PC-9 (cell line): ENCODE results near the gene CACNA1B. TPM values are rescaled to one million over a fixed set of nuclear protein-coding genes. Genes with fewer than 3 reads are reported as not detected.
"Not testable (repeated sequence)": the region's sequence is repeated elsewhere in the genome, so short reads cannot be mapped to it uniquely, and the experiment has no call there.

Source experiments
- BruUV-seq: library from RNA; stranded (reverse); fragments of 400-500 nt; replicated peaks from 2 replicates; lab custom pipeline; 2021; lab: Mats Ljungman, UMichigan
- CTCF ChIA-PET: fragments of 300-600 bp; sonication (Branson Sonifier 250); formaldehyde crosslinking; loops from one replicate; lab custom pipeline; 2022; ENCODE audit warnings: antibody characterized with exemption; lab: Charles Lee
- POLR2A ChIA-PET: fragments of 300-600 bp; sonication (Branson Sonifier 250); formaldehyde crosslinking; loops from one replicate; lab custom pipeline; 2022; ENCODE audit warnings: antibody characterized with exemption; ENCODE audit not compliant: unreplicated experiment; lab: Charles Lee
- DNase-seq, 2 experiments: peaks; one replicate each; pipeline versions ENCODE4 v3.0.0 to v3.0.0-alpha.2; 2015 to 2022; ENCODE audit warnings: mixed read lengths in 1 of 2
- H2AFZ ChIP-seq: fragments of 200-600 bp; sonication (generic); 2 replicates; pipeline ENCODE4 v1.8.1; 2017; ENCODE audit warnings: antibody characterized with exemption
- H3F3A ChIP-seq: fragments of 200-600 bp; sonication (generic); 2 replicates; pipeline ENCODE4 v1.8.1; 2017; ENCODE audit warnings: antibody characterized with exemption, mild to moderate bottlenecking, low read depth; ENCODE audit not compliant: insufficient read depth
- H3K27ac ChIP-seq: fragments of 200-600 bp; sonication (generic); 2 replicates; pipeline ENCODE4 v1.6.1; 2016; ENCODE audit warnings: mixed run types
- H3K27me3 ChIP-seq: fragments of 200-600 bp; sonication (generic); 2 replicates; pipeline ENCODE4 v1.6.1; 2016; ENCODE audit warnings: low read depth, mixed run types; ENCODE audit not compliant: insufficient read depth
- H3K36me3 ChIP-seq: fragments of 200-600 bp; sonication (generic); 2 replicates; pipeline ENCODE4 v1.6.1; 2016; ENCODE audit warnings: low read depth, mixed run types
- H3K4me1 ChIP-seq: fragments of 200-600 bp; sonication (generic); replicated peaks from 2 replicates; pipeline ENCODE4 v1.6.1; 2016; ENCODE audit warnings: mixed run types; ENCODE audit not compliant: insufficient read depth
- H3K4me2 ChIP-seq: fragments of 200-600 bp; sonication (generic); 2 replicates; pipeline ENCODE4 v1.6.1; 2017; ENCODE audit warnings: mixed run types
- H3K4me3 ChIP-seq: fragments of 200-600 bp; sonication (generic); 2 replicates; pipeline ENCODE4 v1.6.1; 2016; ENCODE audit warnings: mixed run types
- H3K79me2 ChIP-seq: fragments of 200-600 bp; sonication (generic); 2 replicates; pipeline ENCODE4 v1.6.1; 2017; ENCODE audit warnings: low read depth, mixed run types
- H3K9me2 ChIP-seq: fragments of 200-600 bp; sonication (generic); 2 replicates; pipeline ENCODE4 v1.8.1; 2017; ENCODE audit warnings: mild to moderate bottlenecking; ENCODE audit not compliant: insufficient read depth
- H3K9me3 ChIP-seq: fragments of 200-600 bp; sonication (generic); 2 replicates; pipeline ENCODE4 v1.8.1; 2016; ENCODE audit warnings: low read depth; ENCODE audit not compliant: insufficient read depth
- H4K20me1 ChIP-seq: fragments of 200-600 bp; sonication (generic); 2 replicates; pipeline ENCODE4 v1.8.1; 2017; ENCODE audit not compliant: insufficient read depth
- EZH2 ChIP-seq: fragments of 200-600 bp; sonication (generic); IDR thresholded peaks from 2 replicates; pipeline ENCODE4 v1.8.0; 2017; ENCODE audit warnings: antibody characterized with exemption, low read depth
- intact Hi-C: fragments of 100-400 bp; cut with micrococcal nuclease; formaldehyde crosslinking; loops from one replicate; pipeline ENCODE4 v1.10.0; 2022; ENCODE audit not compliant: unreplicated experiment
- total RNA-seq: library from RNA; stranded (reverse); gene quantifications from 2 replicates; pipeline ENCODE4 v1.2.3, GENCODE V29; 2021
- TF ChIP-seq, protein P1 (sequence below): fragments of 200-600 bp; sonication (generic); conservative IDR thresholded peaks from 2 replicates; pipeline ENCODE4 v1.6.1; 2017; ENCODE audit warnings: mixed run types, antibody characterized with exemption, mild to moderate bottlenecking, moderate library complexity

The CACNA1B gene
- total RNA-seq, 1 experiment from 2014 or later, result not detected

DNA sequence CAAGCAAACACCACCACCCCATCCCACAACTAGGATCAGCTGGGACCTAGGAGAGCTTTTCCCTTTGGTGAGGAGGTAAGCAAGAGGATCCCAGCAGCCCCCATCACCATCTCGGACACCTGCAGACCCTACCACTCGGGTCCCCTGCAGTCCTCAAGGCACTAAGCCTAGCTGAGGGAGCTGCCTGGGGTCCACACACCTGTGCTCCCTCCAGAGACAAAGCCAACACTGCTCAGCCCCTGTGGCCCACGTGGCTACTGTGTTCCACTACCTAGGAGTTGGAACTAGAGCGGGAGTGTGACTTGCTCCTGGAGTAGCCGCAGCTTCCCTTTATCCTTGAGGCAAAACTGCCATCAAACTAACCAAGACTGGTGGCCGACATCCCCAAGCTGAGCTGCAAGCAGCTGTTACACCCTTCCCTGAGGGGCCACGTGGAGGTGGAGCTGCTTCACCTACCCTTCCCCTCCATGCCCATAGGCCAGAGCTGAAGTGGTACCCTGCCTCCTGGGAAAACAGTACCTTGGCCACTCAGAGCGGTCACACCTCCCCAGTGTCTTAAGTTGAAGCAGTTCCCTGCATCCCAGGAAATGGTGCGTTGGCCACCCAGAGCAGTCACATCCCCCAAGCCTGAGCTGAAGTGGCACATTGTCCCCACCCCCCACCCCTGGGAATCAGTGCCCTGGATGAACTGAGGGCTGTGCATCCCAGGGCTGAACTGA lies 205.5 kb downstream of the CACNA1B start:
- ChIA-PET CTCF (no interaction called here), POLR2A (no interaction called here)
- Histone ChIP-seq H2AFZ (no peak overlapping the region), H3K9me3 (no peaks in the 10 kb centered on the region), H3K27ac (no peak overlapping the region), H3K27me3 (peaks cover 36% of the 10 kb centered on the region), H3K4me3 (no peak overlapping the region), H3K4me1 (no peaks in the 10 kb centered on the region), H3K4me2 (no peak overlapping the region), H3F3A (no peaks in the 10 kb centered on the region), H3K79me2 (no peaks in the 10 kb centered on the region), H3K36me3 (no peaks in the 10 kb centered on the region), H4K20me1 (no peaks in the 10 kb centered on the region; the same call in 1 of the 2 replicates), H3K9me2 (no peaks in the 10 kb centered on the region)
- TF ChIP-seq, protein P1, sequence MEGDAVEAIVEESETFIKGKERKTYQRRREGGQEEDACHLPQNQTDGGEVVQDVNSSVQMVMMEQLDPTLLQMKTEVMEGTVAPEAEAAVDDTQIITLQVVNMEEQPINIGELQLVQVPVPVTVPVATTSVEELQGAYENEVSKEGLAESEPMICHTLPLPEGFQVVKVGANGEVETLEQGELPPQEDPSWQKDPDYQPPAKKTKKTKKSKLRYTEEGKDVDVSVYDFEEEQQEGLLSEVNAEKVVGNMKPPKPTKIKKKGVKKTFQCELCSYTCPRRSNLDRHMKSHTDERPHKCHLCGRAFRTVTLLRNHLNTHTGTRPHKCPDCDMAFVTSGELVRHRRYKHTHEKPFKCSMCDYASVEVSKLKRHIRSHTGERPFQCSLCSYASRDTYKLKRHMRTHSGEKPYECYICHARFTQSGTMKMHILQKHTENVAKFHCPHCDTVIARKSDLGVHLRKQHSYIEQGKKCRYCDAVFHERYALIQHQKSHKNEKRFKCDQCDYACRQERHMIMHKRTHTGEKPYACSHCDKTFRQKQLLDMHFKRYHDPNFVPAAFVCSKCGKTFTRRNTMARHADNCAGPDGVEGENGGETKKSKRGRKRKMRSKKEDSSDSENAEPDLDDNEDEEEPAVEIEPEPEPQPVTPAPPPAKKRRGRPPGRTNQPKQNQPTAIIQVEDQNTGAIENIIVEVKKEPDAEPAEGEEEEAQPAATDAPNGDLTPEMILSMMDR, result no peak
- no peak for TF ChIP-seq EZH2
- no TSS peak for BruUV-seq
- DNase-seq, result no peak
- intact Hi-C loops, result no loop called here

DNA sequence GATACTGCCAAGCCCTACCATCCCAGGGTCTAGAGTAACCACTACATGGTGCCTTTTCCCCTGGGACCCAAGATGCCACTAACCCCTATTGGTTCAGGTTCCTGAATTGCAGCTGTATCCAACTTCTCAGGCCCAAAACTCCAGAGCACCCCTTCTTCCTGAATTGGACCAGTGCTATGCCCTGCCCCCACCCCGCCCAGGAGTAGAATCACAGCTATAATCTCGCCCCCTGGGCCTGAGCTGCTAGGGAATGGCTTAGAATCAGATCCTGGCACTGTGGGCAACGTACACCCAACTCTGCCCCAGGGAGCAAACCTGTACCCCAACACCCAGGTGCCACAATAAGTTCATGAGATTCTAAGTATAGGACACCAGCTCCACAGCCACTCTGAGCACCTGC lies 206.3 kb downstream of the CACNA1B start:
- no TSS peak for BruUV-seq
- Histone ChIP-seq H3K4me1 (no peaks in the 10 kb centered on the region), H3K27ac (no peak overlapping the region), H4K20me1 (no peaks in the 10 kb centered on the region), H3K4me2 (no peak overlapping the region), H3K36me3 (no peaks in the 10 kb centered on the region), H3K4me3 (no peak overlapping the region), H3K9me2 (no peaks in the 10 kb centered on the region), H2AFZ (no peak overlapping the region), H3K79me2 (no peaks in the 10 kb centered on the region), H3F3A (no peaks in the 10 kb centered on the region), H3K27me3 (peaks cover 35% of the 10 kb centered on the region), H3K9me3 (no peaks in the 10 kb centered on the region)
- no peak for DNase-seq
- ChIA-PET CTCF (no interaction called here), POLR2A (no interaction called here)
- intact Hi-C loops, result no loop called here
- TF ChIP-seq, protein P1, result no peak
- TF ChIP-seq EZH2, result no peak

DNA sequence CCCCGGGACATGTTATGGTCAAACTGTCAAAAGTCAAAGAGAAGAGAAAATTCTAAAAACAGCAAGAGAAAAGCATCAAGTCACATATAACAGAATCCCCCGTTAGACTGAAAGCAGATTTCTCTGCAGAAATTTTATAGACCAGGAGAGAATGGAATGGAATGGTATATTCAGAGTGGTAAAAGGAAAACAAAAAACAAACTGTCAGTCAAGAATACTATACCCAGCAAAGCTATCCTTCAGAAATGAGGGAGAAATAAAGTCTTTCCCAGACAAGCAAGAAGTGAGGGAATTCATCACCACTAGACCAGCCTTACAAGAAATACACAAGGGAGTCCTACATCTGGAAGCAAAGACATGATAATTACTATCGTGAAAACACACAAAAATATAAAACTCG lies 208.0 kb downstream of the CACNA1B start:
- no peak overlapping the region for H3K27ac ChIP-seq
- no peaks in the 10 kb centered on the region for H3K36me3 ChIP-seq
- no peak overlapping the region for H3K4me2 ChIP-seq
- H3K4me3 ChIP-seq, result no peak overlapping the region
- DNase-seq, result no peak
- no peaks in the 10 kb centered on the region for H3K79me2 ChIP-seq
- CTCF ChIA-PET, result no interaction called here
- H3K4me1 ChIP-seq, result no peaks in the 10 kb centered on the region
- no peak overlapping the region for H2AFZ ChIP-seq
- H3K27me3 ChIP-seq, result peaks cover 28% of the 10 kb centered on the region
- no peaks in the 10 kb centered on the region for H3F3A ChIP-seq
- H4K20me1 ChIP-seq, result no peaks in the 10 kb centered on the region
- intact Hi-C loops, result no loop called here
- no peaks in the 10 kb centered on the region for H3K9me2 ChIP-seq
- H3K9me3 ChIP-seq, result no peaks in the 10 kb centered on the region
- BruUV-seq, result no TSS peak
- POLR2A ChIA-PET, result no interaction called here
- TF ChIP-seq EZH2, result no peak
- TF ChIP-seq, protein P1, result no peak

DNA sequence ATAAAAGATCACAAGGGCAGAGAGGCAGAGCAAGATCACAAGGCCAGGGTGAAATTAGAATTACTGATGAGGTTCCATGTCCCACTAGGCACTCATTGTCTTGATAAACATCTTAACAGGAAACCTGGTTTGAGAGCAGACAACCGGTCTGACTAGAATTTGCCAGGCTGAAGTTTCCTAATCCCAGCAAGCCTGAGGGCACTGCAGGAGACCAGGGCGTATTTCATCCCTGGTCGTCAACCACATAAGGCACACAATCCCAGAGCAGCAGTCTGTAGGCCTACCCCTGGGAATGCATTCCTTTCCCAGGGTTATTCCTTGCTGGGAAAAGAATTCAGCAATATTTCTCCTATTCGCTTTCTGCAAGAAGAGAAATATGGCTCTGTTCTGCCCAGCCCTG lies 214.5 kb downstream of the CACNA1B start:
- intact Hi-C loops, H3K9me2 ChIP-seq, CTCF ChIA-PET, H3K79me2 ChIP-seq, H3K27ac ChIP-seq, H3F3A ChIP-seq, H3K4me1 ChIP-seq, H4K20me1 ChIP-seq, H3K4me3 ChIP-seq, H2AFZ ChIP-seq, H3K9me3 ChIP-seq, H3K4me2 ChIP-seq, H3K36me3 ChIP-seq, BruUV-seq: not testable (repeated sequence)
- peaks cover 30% of the 10 kb centered on the region for H3K27me3 ChIP-seq
- DNase-seq, result peak in 1 of 2 experiments; percentile 19
- POLR2A ChIA-PET, result interaction anchor here (0.6 kb wide), 1 partner anchor 13 kb away, joined by 6 read pairs; no protein-coding TSS in a partner anchor
